Loucy (cell line): Measurements from ENCODE around the gene NSF.

Experiments
- EZH2phosphoT487 ChIP-seq: fragments of 200-600 bp; IDR thresholded peaks from 2 replicates; pipeline ENCODE4 v1.6.1; 2018; ENCODE audit warnings: antibody characterized with exemption, mild to moderate bottlenecking, moderate library complexity, borderline replicate concordance
- TF ChIP-seq, protein P1 (sequence below): fragments of 200-600 bp; sonication (generic); conservative IDR thresholded peaks from 2 replicates; pipeline ENCODE4 v1.5.1; 2014; ENCODE audit warnings: mild to moderate bottlenecking, antibody characterized with exemption, low read length

DNA sequence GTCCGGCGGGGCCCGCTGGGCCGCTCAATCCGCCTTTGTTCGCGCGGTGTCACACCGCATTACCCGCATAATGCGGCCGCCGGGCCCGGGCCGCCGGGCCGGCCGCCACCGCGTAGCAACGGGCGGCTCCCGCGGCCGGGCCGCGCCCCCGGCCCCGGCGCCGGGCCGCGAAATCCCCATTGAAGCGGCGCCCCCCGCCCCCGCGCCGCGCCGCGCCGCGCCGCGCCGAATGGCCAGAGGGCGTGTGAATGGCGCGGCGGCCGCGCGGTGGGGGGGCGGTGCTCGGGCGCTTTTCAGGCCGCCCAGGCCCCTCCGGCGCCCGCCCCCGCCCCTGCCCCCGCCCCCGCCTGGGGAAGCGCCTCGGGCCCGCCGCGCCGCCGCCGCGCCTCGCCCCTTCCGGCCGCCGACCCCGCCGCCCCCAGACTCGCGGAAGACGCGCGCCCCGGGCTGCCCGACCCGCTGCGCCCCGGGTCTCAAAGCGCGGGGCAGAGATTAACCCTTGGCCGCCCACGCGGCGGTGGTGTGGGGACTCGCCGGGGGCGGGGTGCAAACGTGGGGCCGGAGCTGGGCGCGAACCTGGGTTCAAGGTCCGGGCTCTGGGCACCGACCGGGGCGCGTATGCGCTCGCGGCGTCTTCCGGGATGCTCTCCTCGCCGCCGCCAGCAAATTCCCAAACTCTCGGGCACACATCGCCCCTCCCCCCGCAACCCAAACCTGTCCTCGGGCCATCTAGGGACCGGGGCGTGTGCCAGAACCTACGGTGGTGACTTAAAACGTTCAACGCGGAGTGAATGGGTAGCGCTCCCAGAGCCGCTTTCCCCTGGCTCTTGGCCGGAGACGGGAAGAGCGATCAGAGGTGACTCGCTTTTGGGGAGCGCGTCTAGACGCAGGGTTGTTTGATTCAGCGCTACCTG, 181.3 kb downstream of the NSF start:
- TF ChIP-seq, protein P1, sequence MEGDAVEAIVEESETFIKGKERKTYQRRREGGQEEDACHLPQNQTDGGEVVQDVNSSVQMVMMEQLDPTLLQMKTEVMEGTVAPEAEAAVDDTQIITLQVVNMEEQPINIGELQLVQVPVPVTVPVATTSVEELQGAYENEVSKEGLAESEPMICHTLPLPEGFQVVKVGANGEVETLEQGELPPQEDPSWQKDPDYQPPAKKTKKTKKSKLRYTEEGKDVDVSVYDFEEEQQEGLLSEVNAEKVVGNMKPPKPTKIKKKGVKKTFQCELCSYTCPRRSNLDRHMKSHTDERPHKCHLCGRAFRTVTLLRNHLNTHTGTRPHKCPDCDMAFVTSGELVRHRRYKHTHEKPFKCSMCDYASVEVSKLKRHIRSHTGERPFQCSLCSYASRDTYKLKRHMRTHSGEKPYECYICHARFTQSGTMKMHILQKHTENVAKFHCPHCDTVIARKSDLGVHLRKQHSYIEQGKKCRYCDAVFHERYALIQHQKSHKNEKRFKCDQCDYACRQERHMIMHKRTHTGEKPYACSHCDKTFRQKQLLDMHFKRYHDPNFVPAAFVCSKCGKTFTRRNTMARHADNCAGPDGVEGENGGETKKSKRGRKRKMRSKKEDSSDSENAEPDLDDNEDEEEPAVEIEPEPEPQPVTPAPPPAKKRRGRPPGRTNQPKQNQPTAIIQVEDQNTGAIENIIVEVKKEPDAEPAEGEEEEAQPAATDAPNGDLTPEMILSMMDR, result no peak
- TF ChIP-seq EZH2phosphoT487, result no peak
